A549 (cell line): ENCODE measurements around the gene GPRIN3. TPM values are rescaled to one million over a fixed set of nuclear protein-coding genes. Genes with fewer than 3 reads are reported as not detected.

Experiments
- ATAC-seq, 2 experiments: fragments of 200-7000 bp in 1 of 2; fragments of >200 bp in 1 of 2; cut with Nextera tagmentation in 1 of 2; cut with Tn5 transposase in 1 of 2; 3 replicates each; pipeline versions ENCODE4 v1.8.0 to v1.9.1; 2018 to 2020; ENCODE audit warnings: mild to moderate bottlenecking in 1 of 2, moderate library complexity in 1 of 2
- CTCF ChIA-PET: fragments of 300-600 bp; sonication (Branson Sonifier 250); formaldehyde crosslinking; extraction: SDS; loops from one replicate; lab custom pipeline; 2021; ENCODE audit warnings: antibody characterized with exemption, inconsistent platforms; lab: Yijun Ruan, JAX
- POLR2A ChIA-PET: fragments of 350-600 bp; formaldehyde crosslinking; extraction: SDS; loops from one replicate; lab custom pipeline; 2021; ENCODE audit warnings: antibody characterized with exemption, inconsistent platforms; lab: Yijun Ruan, JAX
- DNase-seq, 2 experiments: peaks; one replicate each; pipeline versions ENCODE4 v3.0.0 to v3.0.0-alpha.2; 2011 to 2016; ENCODE audit warnings: low read depth in 1 of 2, low spot score in 1 of 2
- FAIRE-seq: peaks from 2 replicates; lab custom pipeline; 2011; peaks lifted over from hg19 to GRCh38; lab: Jason Lieb, UNC
- H3K27ac ChIP-seq, 2 experiments: fragments of >200 bp; sonication (Bioruptor Twin); formaldehyde crosslinking; 3 replicates each; pipeline ENCODE4 v1.5.1; 2016 to 2017
- H3K4me1 ChIP-seq: fragments of >200 bp; sonication (Bioruptor Twin); formaldehyde crosslinking; 3 replicates; pipeline ENCODE4 v1.6.1; 2016
- H3K4me2 ChIP-seq: fragments of >200 bp; sonication (Bioruptor Twin); formaldehyde crosslinking; 3 replicates; pipeline ENCODE4 v1.6.1; 2016
- H3K4me3 ChIP-seq: fragments of >200 bp; sonication (Bioruptor Twin); formaldehyde crosslinking; 3 replicates; pipeline ENCODE4 v1.5.1; 2016
- H3K9me3 ChIP-seq: fragments of >200 bp; sonication (Bioruptor Twin); formaldehyde crosslinking; 3 replicates; pipeline ENCODE4 v1.6.1; 2016
- BCL3 ChIP-seq: fragments of >200 bp; sonication (Bioruptor Twin); formaldehyde crosslinking; IDR thresholded peaks from 3 replicates; pipeline ENCODE4 v1.6.1; 2016
- BHLHE40 ChIP-seq: IDR thresholded peaks from 2 replicates; pipeline ENCODE4 v1.6.1; 2012; ENCODE audit warnings: low read depth, low read length, inconsistent platforms
- CBX8 ChIP-seq: fragments of 200-600 bp; sonication (generic); IDR thresholded peaks from 2 replicates; pipeline ENCODE4 v1.6.1; 2016
- CHD2 ChIP-seq: fragments of 150-350 bp; IDR thresholded peaks from 2 replicates; pipeline ENCODE4 v1.6.1; 2014; ENCODE audit warnings: low read length; ENCODE audit not compliant: partially characterized antibody
- EHF ChIP-seq: fragments of 250-450 bp; sonication (Bioruptor Pico); IDR thresholded peaks from 2 replicates; pipeline ENCODE4 v1.5.0; 2020; ENCODE audit warnings: mild to moderate bottlenecking
- EHMT2 ChIP-seq: fragments of 200-600 bp; sonication (generic); IDR thresholded peaks from 2 replicates; pipeline ENCODE4 v1.6.1; 2016; ENCODE audit warnings: antibody characterized with exemption, low read depth, mild to moderate bottlenecking, moderate library complexity
- FOSB ChIP-seq: fragments of 250-450 bp; sonication (Bioruptor Pico); IDR thresholded peaks from 2 replicates; pipeline ENCODE4 v1.5.0; 2020; ENCODE audit warnings: mild to moderate bottlenecking, moderate library complexity
- FOXS1 ChIP-seq: fragments of 250-450 bp; sonication (Bioruptor Pico); IDR thresholded peaks from 2 replicates; pipeline ENCODE4 v1.5.0; 2020; ENCODE audit warnings: mild to moderate bottlenecking, moderate library complexity
- JUN ChIP-seq, 2 experiments: fragments of >200 bp; sonication (Bioruptor Twin); formaldehyde crosslinking; IDR thresholded peaks; 2 replicates in 1 of 2; 3 replicates in 1 of 2; pipeline ENCODE4 v1.6.1; 2016 to 2017
- JUNB ChIP-seq: fragments of >200 bp; sonication (Bioruptor Twin); formaldehyde crosslinking; IDR thresholded peaks from 2 replicates; pipeline ENCODE4 v1.6.1; 2016
- KDM1A ChIP-seq: fragments of 200-600 bp; sonication (generic); IDR thresholded peaks from 2 replicates; pipeline ENCODE4 v1.6.1; 2016; ENCODE audit warnings: low read depth, mild to moderate bottlenecking
- MAFK ChIP-seq: fragments of 450-650 bp; IDR thresholded peaks from 2 replicates; pipeline ENCODE4 v1.6.1; 2014; ENCODE audit not compliant: partially characterized antibody
- NPAS2 ChIP-seq: fragments of 250-450 bp; sonication (Bioruptor Pico); IDR thresholded peaks from 2 replicates; pipeline ENCODE4 v1.8.0; 2022; ENCODE audit warnings: mild to moderate bottlenecking, moderate library complexity, borderline replicate concordance
- POLR2A ChIP-seq: IDR thresholded peaks from 2 replicates; pipeline ENCODE4 v1.6.1; 2012; ENCODE audit warnings: mild to moderate bottlenecking, low read length
- RCOR1 ChIP-seq: fragments of 150-350 bp; IDR thresholded peaks from 2 replicates; pipeline ENCODE4 v1.6.1; 2014; ENCODE audit warnings: antibody characterized with exemption, low read length, low read depth
- ZC3H11A ChIP-seq: fragments of 450-650 bp; IDR thresholded peaks from 2 replicates; pipeline ENCODE4 v1.6.1; 2014; ENCODE audit warnings: antibody characterized with exemption, mild to moderate bottlenecking
- ZFP36 ChIP-seq: fragments of 450-650 bp; IDR thresholded peaks from 2 replicates; pipeline ENCODE4 v1.6.1; 2014; ENCODE audit warnings: borderline replicate concordance; ENCODE audit not compliant: partially characterized antibody
- ZNF302 ChIP-seq: fragments of 250-450 bp; sonication (Bioruptor Pico); IDR thresholded peaks from 2 replicates; pipeline ENCODE4 v1.9.0; 2021; ENCODE audit warnings: inconsistent platforms, mild to moderate bottlenecking, moderate library complexity
- ZSCAN20 ChIP-seq: fragments of 250-450 bp; sonication (Bioruptor Pico); IDR thresholded peaks from 2 replicates; pipeline ENCODE4 v1.8.0; 2022; ENCODE audit warnings: mild to moderate bottlenecking, moderate library complexity
- WGBS: methylation state at CpG from one replicate; pipeline ENCODE4 v1.1.6; 2017; ENCODE audit errors: missing lambda C conversion rate; 5-methylcytosine and 5-hydroxymethylcytosine counted together
- polyA plus RNA-seq, 4 experiments: library from polyadenylated mRNA; depleted of rRNA in 3 of 4; stranded (reverse); fragments of >200 nt; fragmentation: RNase III in 1 of 4; extraction: RNeasy Plus Mini Kit Qiagen cat#74134 plus additional on column Dnase treatment in 1 of 4; gene quantifications; 2 replicates in 3 of 4; 3 replicates in 1 of 4; pipeline ENCODE4 v1.2.3, GENCODE V29; 2011 to 2017
- TF ChIP-seq, protein P1 (sequence below): IDR thresholded peaks from 2 replicates; pipeline ENCODE4 v1.6.1; 2012; ENCODE audit warnings: low read depth, borderline replicate concordance
- TF ChIP-seq, protein P2 (sequence below): fragments of 150-350 bp; IDR thresholded peaks from 2 replicates; pipeline ENCODE4 v1.6.1; 2014; ENCODE audit warnings: low read depth, mild to moderate bottlenecking, low read length
- TF ChIP-seq, protein P3 (sequence below): IDR thresholded peaks from 2 replicates; pipeline ENCODE4 v1.6.1; 2012
- TF ChIP-seq, protein P4 (sequence below): fragments of >200 bp; sonication (Bioruptor Twin); formaldehyde crosslinking; IDR thresholded peaks from 3 replicates; pipeline ENCODE4 v1.5.1; 2016

The GPRIN3 gene
- polyA plus RNA-seq, 2 of the 4 experiments (the other 2 are of a cell fraction): 6.8 to 18.7 TPM

DNA sequence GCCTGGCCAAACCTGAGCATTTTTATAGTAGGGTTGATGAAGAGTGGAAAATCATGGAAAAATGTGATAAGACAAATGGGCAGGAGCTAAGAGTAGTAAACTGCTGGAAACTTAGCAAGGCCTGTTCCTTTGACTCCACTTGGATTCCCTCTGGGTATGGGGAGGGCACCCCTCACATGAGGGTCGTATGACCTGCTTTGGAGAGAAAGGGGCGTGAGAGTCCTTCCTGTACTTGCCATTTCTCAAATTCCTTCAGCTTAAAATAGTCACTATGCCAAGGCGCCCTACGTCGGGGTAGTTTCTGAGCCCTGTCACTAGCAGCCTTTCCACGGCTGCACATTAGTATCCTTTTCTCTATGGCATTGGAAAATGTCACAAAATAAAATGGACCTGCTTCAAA lies 49.1 kb downstream of the GPRIN3 start:
- no peak for DNase-seq
- peaks cover 64% of the 10 kb centered on the region for H3K4me1 ChIP-seq
- FAIRE-seq: no peak
- CTCF ChIA-PET: interaction anchor here (1.5 to 2.9 kb wide), 2 partner anchors 11 to 14 kb away, joined by 4 to 10 read pairs; no protein-coding TSS in a partner anchor
- no peak for TF ChIP-seq CBX8
- TF ChIP-seq FOXS1 (CRISPR knock-in tag): no peak
- no peak for TF ChIP-seq CHD2
- no peak for TF ChIP-seq KDM1A
- no peak for TF ChIP-seq EHF
- no peak for TF ChIP-seq FOSB
- TF ChIP-seq, protein P1, sequence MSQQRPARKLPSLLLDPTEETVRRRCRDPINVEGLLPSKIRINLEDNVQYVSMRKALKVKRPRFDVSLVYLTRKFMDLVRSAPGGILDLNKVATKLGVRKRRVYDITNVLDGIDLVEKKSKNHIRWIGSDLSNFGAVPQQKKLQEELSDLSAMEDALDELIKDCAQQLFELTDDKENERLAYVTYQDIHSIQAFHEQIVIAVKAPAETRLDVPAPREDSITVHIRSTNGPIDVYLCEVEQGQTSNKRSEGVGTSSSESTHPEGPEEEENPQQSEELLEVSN: no peak
- 0 out of 3 replicates have a peak, but pooled peaks cover 3% of the 10 kb centered on the region for H3K9me3 ChIP-seq
- no peak overlapping the region for H3K4me3 ChIP-seq
- H3K27ac ChIP-seq: peak overlapping the region in 1 of 2 experiments; percentile 62; a peak in 3 of 6 replicates
- 74% methylated on average over 6 of the region's 6 CpGs for WGBS
- POLR2A ChIA-PET: no interaction called here
- peak overlapping the region; percentile 30; the same call in 2 of the 3 replicates for H3K4me2 ChIP-seq
- no peak for ATAC-seq

DNA sequence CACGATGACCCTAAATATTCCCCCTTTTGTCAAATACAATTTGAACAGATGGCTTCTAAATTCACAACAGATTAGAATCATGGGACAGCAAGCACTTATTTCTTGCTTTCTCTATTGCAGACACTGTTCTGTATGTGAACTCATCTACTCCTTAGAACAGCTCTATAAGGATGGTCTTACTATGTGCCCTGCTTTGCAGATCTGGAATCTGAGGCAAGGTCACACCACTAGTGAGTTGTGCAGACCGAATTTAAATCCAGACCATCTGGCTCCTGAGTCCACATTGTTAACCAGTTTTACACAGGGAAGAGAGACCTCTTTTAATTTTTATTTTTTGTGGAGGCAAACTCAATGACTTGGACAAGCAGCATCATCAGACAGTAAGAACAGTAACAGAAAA lies 50.2 kb downstream of the GPRIN3 start:
- ChIA-PET CTCF (no interaction called here), POLR2A (no interaction called here)
- Histone ChIP-seq H3K4me1 (peaks cover 73% of the 10 kb centered on the region), H3K4me2 (peak overlapping the region; percentile 30), H3K27ac (peak overlapping the region; percentile 40 to 63), H3K4me3 (no peak overlapping the region), H3K9me3 (0 out of 3 replicates have a peak, but pooled peaks cover 3% of the 10 kb centered on the region)
- ATAC-seq: peak; percentile 37 to 54; a peak in 3 of 6 replicates
- WGBS: 71% methylated on average over 2 of the region's 2 CpGs
- FAIRE-seq: no peak
- TF ChIP-seq JUNB: no peak
- TF ChIP-seq POLR2A: no peak
- TF ChIP-seq, protein P2, sequence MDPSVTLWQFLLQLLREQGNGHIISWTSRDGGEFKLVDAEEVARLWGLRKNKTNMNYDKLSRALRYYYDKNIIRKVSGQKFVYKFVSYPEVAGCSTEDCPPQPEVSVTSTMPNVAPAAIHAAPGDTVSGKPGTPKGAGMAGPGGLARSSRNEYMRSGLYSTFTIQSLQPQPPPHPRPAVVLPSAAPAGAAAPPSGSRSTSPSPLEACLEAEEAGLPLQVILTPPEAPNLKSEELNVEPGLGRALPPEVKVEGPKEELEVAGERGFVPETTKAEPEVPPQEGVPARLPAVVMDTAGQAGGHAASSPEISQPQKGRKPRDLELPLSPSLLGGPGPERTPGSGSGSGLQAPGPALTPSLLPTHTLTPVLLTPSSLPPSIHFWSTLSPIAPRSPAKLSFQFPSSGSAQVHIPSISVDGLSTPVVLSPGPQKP: no peak
- no peak for TF ChIP-seq ZSCAN20 (CRISPR knock-in tag)
- no peak for TF ChIP-seq RCOR1
- TF ChIP-seq ZC3H11A: no peak
- TF ChIP-seq MAFK: no peak
- no peak for TF ChIP-seq JUN (IDR thresholded peaks at IDR 0.05)
- TF ChIP-seq NPAS2 (CRISPR knock-in tag): no peak
- no peak for TF ChIP-seq EHMT2
- TF ChIP-seq CHD2: no peak
- no peak for TF ChIP-seq ZNF302 (CRISPR knock-in tag)
- TF ChIP-seq BCL3: no peak
- TF ChIP-seq, protein P3, sequence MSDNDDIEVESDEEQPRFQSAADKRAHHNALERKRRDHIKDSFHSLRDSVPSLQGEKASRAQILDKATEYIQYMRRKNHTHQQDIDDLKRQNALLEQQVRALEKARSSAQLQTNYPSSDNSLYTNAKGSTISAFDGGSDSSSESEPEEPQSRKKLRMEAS: no peak
- no peak for TF ChIP-seq BHLHE40
- no peak for TF ChIP-seq ZFP36
- TF ChIP-seq, protein P4, sequence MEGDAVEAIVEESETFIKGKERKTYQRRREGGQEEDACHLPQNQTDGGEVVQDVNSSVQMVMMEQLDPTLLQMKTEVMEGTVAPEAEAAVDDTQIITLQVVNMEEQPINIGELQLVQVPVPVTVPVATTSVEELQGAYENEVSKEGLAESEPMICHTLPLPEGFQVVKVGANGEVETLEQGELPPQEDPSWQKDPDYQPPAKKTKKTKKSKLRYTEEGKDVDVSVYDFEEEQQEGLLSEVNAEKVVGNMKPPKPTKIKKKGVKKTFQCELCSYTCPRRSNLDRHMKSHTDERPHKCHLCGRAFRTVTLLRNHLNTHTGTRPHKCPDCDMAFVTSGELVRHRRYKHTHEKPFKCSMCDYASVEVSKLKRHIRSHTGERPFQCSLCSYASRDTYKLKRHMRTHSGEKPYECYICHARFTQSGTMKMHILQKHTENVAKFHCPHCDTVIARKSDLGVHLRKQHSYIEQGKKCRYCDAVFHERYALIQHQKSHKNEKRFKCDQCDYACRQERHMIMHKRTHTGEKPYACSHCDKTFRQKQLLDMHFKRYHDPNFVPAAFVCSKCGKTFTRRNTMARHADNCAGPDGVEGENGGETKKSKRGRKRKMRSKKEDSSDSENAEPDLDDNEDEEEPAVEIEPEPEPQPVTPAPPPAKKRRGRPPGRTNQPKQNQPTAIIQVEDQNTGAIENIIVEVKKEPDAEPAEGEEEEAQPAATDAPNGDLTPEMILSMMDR: no peak
- no peak for TF ChIP-seq CBX8
- no peak for DNase-seq
